GM12878 (cell line): ENCODE results near the gene VLDLR. TPM values are rescaled to one million over a fixed set of nuclear protein-coding genes. Genes with fewer than 3 reads are reported as not detected.

Experiments used
- ATAC-seq: fragments of 200-7000 bp; cut with Tn5 transposase; 3 replicates; pipeline ENCODE4 v1.9.1; 2020; ENCODE audit warnings: mild to moderate bottlenecking, moderate library complexity
- BruUV-seq: library from RNA; stranded (reverse); fragments of 400-500 nt; replicated peaks from 2 replicates; lab custom pipeline; 2021; lab: Mats Ljungman, UMichigan
- CTCF ChIA-PET: fragments of 300-600 bp; sonication (Branson Sonifier 250); formaldehyde crosslinking; extraction: SDS; loops from one replicate; lab custom pipeline; 2021; ENCODE audit warnings: inconsistent platforms; lab: Yijun Ruan, JAX
- POLR2A ChIA-PET: fragments of 350-600 bp; formaldehyde crosslinking; extraction: SDS; loops from one replicate; lab custom pipeline; 2021; ENCODE audit warnings: inconsistent platforms; lab: Charles Lee
- RAD21 ChIA-PET: fragments of 300-600 bp; sonication (Branson Sonifier 250); formaldehyde crosslinking; loops from one replicate; lab custom pipeline; 2023; ENCODE audit warnings: antibody characterized with exemption; ENCODE audit not compliant: unreplicated experiment; lab: Charles Lee
- SMC1A ChIA-PET: fragments of 300-600 bp; sonication (Branson Sonifier 250); formaldehyde crosslinking; loops from one replicate; lab custom pipeline; 2023; ENCODE audit not compliant: unreplicated experiment, uncharacterized antibody; lab: Charles Lee
- DNase-seq: peaks from one replicate; pipeline ENCODE4 v3.0.0-alpha.2; 2011; ENCODE audit warnings: low read depth, low spot score
- FAIRE-seq: peaks from 3 replicates; lab custom pipeline; 2011; peaks lifted over from hg19 to GRCh38; lab: Jason Lieb, UNC
- H2AFZ ChIP-seq: 2 replicates; pipeline ENCODE4 v1.6.0; 2011; ENCODE audit warnings: low read depth, low read length, control low read depth; ENCODE audit not compliant: control insufficient read depth
- H3K27ac ChIP-seq: 2 replicates; pipeline ENCODE4 v1.5.1; 2011; ENCODE audit warnings: control low read depth; ENCODE audit not compliant: control insufficient read depth, insufficient read depth
- H3K27me3 ChIP-seq, 2 experiments: replicated peaks in 1 of 2; 2 replicates each; pipeline versions ENCODE4 v1.6.0 to v1.6.1; 2011; ENCODE audit warnings: low read length in 1 of 2; ENCODE audit not compliant: control insufficient read depth in 2 of 2, insufficient read depth in 2 of 2
- H3K36me3 ChIP-seq, 2 experiments: 2 replicates each; pipeline ENCODE4 v1.5.1; 2011; ENCODE audit warnings: low read length in 1 of 2; ENCODE audit not compliant: control insufficient read depth in 2 of 2, insufficient read depth in 2 of 2
- H3K4me1 ChIP-seq: 2 replicates; pipeline ENCODE4 v1.6.1; 2011; ENCODE audit warnings: mild to moderate bottlenecking, low read length, moderate library complexity, mixed read lengths; ENCODE audit not compliant: control insufficient read depth, insufficient read depth
- H3K4me2 ChIP-seq: 2 replicates; pipeline ENCODE4 v1.6.0; 2011; ENCODE audit warnings: control low read depth; ENCODE audit not compliant: control insufficient read depth, insufficient read depth
- H3K4me3 ChIP-seq: fragments of 200-600 bp; sonication (generic); 2 replicates; pipeline ENCODE4 v1.5.1; 2016
- H3K79me2 ChIP-seq: 2 replicates; pipeline ENCODE4 v1.6.0; 2011; ENCODE audit warnings: low read length; ENCODE audit not compliant: control insufficient read depth, insufficient read depth
- H3K9ac ChIP-seq: 2 replicates; pipeline ENCODE4 v1.8.0; 2011; ENCODE audit warnings: low read length, control low read depth, mixed read lengths; ENCODE audit not compliant: control insufficient read depth, insufficient read depth
- H3K9me3 ChIP-seq: replicated peaks from 3 replicates; pipeline ENCODE4 v1.5.1; 2011; ENCODE audit warnings: mild to moderate bottlenecking, low read length; ENCODE audit not compliant: control insufficient read depth, insufficient read depth
- H4K20me1 ChIP-seq: 2 replicates; pipeline ENCODE4 v1.6.0; 2011; ENCODE audit not compliant: control insufficient read depth, insufficient read depth
- CBX5 ChIP-seq: sonication (generic); IDR thresholded peaks from 2 replicates; pipeline ENCODE4 v1.6.1; 2016; ENCODE audit warnings: low read depth, moderate library complexity, mild to moderate bottlenecking, inconsistent platforms
- FOS ChIP-seq: IDR thresholded peaks from 3 replicates; pipeline ENCODE4 v1.6.1; 2011; ENCODE audit warnings: borderline replicate concordance; ENCODE audit not compliant: insufficient read length; ENCODE audit errors: extremely low read depth
- GABPA ChIP-seq: IDR thresholded peaks from 2 replicates; pipeline ENCODE4 v1.6.1; 2014; ENCODE audit warnings: antibody characterized with exemption, low read depth, mild to moderate bottlenecking, inconsistent platforms
- HDGF ChIP-seq: fragments of 450-650 bp; IDR thresholded peaks from 2 replicates; pipeline ENCODE4 v1.6.1; 2016; ENCODE audit warnings: antibody characterized with exemption
- LARP7 ChIP-seq: fragments of 450-650 bp; IDR thresholded peaks from 2 replicates; pipeline ENCODE4 v1.6.1; 2017; ENCODE audit warnings: mild to moderate bottlenecking
- MTA3 ChIP-seq: IDR thresholded peaks from 2 replicates; pipeline ENCODE4 v1.6.1; 2012; ENCODE audit warnings: low read length, inconsistent platforms, borderline replicate concordance
- NBN ChIP-seq: fragments of 450-650 bp; IDR thresholded peaks from 2 replicates; pipeline ENCODE4 v1.6.1; 2016
- NRF1 ChIP-seq: conservative IDR thresholded peaks from 2 replicates; pipeline ENCODE4 v1.6.1; 2011; ENCODE audit warnings: mild to moderate bottlenecking, low read depth, low read length, improper control_type of control experiment
- RELA ChIP-seq: fragments of 450-650 bp; IDR thresholded peaks from 2 replicates; pipeline ENCODE4 v1.8.0; 2014; ENCODE audit warnings: borderline replicate concordance; ENCODE audit not compliant: partially characterized antibody
- SMAD1 ChIP-seq: fragments of 450-650 bp; IDR thresholded peaks from 2 replicates; pipeline ENCODE4 v1.6.1; 2018; ENCODE audit warnings: mild to moderate bottlenecking, low read depth; ENCODE audit not compliant: partially characterized antibody
- SMC3 ChIP-seq: IDR thresholded peaks from 2 replicates; pipeline ENCODE4 v1.6.1; 2011; ENCODE audit warnings: low read length, improper control_type of control experiment, borderline replicate concordance
- SRF ChIP-seq, 2 experiments: IDR thresholded peaks; 2 replicates each; pipeline ENCODE4 v1.6.1; 2011; ENCODE audit warnings: low read depth in 2 of 2, low read length in 2 of 2, mild to moderate bottlenecking in 1 of 2, moderate library complexity in 1 of 2
- TCF12 ChIP-seq: IDR thresholded peaks from 2 replicates; pipeline ENCODE4 v1.6.1; 2011; ENCODE audit warnings: low read depth, mild to moderate bottlenecking, low read length
- TCF3 ChIP-seq: IDR thresholded peaks from 2 replicates; pipeline ENCODE4 v1.6.1; 2012; ENCODE audit warnings: low read depth, mild to moderate bottlenecking, low read length, borderline replicate concordance; ENCODE audit not compliant: insufficient read depth
- WGBS: methylation state at CpG from one replicate; pipeline ENCODE4 v1.1.6; 2016; ENCODE audit warnings: low lambda C conversion rate; ENCODE audit not compliant: insufficient replicate concordance, insufficient coverage; ENCODE audit errors: missing lambda C conversion rate; 5-methylcytosine and 5-hydroxymethylcytosine counted together
- in situ Hi-C: fragments of 300-500 bp; cut with MboI; formaldehyde crosslinking; loops from 9 replicates; pipeline ENCODE4 v1.14.3; 2018; ENCODE audit warnings: mixed read lengths
- intact Hi-C: fragments of 100-400 bp; cut with micrococcal nuclease; formaldehyde crosslinking; loops from one replicate; pipeline ENCODE4 v1.14.2; 2022; ENCODE audit not compliant: unreplicated experiment
- polyA plus RNA-seq, 11 experiments: library from polyadenylated mRNA; depleted of rRNA in 4 of 11; unstranded in 6 of 11; stranded (reverse) in 5 of 11; fragments of >200 nt; fragmentation: Nextera tagmentation in 4 of 11; fragmentation: Illumina TruSeq in 1 of 11; extraction: Ambion mirVana in 4 of 11; extraction: Trizol in 1 of 11; gene quantifications; 1 replicate in 1 of 11; 2 replicates in 10 of 11; pipeline versions ENCODE4 v1.2.1 to v1.2.3, GENCODE V29; 2011 to 2016; ENCODE audit warnings: inconsistent platforms in 2 of 11, missing spikeins in 2 of 11, low read depth in 1 of 11
- total RNA-seq, 4 experiments: library from RNA; depleted of rRNA in 3 of 4; stranded (reverse); fragments of >200 nt in 3 of 4; fragmentation: Illumina TruSeq in 1 of 4; extraction: Trizol in 1 of 4; gene quantifications; 2 replicates each; pipeline versions ENCODE4 v1.2.1 to v1.2.3, GENCODE V29; 2013 to 2021
- TF ChIP-seq, protein P1 (sequence below): fragments of 450-650 bp; conservative IDR thresholded peaks from 2 replicates; pipeline ENCODE4 v1.6.1; 2017; ENCODE audit warnings: mild to moderate bottlenecking, moderate library complexity
- TF ChIP-seq, protein P2 (sequence below): IDR thresholded peaks from 2 replicates; pipeline ENCODE4 v1.6.1; 2012; ENCODE audit warnings: low read depth, low read length, improper control_type of control experiment
- TF ChIP-seq, protein P3 (sequence below): fragments of 150-350 bp; IDR thresholded peaks from 2 replicates; pipeline ENCODE4 v1.6.1; 2014; ENCODE audit warnings: mild to moderate bottlenecking, low read depth, low read length
- TF ChIP-seq, protein P4 (sequence below): fragments of 450-650 bp; IDR thresholded peaks from 2 replicates; pipeline ENCODE4 v1.6.1; 2018; ENCODE audit warnings: mild to moderate bottlenecking, low read depth, moderate library complexity; ENCODE audit not compliant: partially characterized antibody

VLDLR gene
- total and polyA plus RNA-seq, 10 of the 15 experiments (the other 5 are each of a cell fraction or from before 2014, with no cell fraction given): 0.14 to 5.9 (median 0.57) TPM

DNA sequence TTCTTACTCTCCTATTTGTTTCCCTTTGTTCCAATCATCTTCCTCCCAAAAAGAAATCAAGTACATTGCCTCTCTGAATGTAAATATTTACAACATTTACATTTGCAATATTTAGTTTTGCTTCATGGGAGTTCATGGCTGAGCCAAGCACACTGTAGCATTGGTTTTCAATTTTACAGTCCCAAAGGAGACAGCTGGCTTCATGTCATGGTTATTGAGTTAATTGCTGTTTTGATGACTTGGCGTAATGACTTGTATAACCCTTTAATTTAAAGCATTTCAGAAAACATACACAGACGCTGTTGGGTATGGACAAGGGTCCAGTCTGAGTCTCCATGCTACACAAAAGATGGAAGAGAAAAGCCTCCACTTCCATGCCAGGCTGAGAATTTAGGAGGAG lies 25.6 kb upstream of the VLDLR start:
- no peaks in the 10 kb centered on the region for H3K4me1 ChIP-seq
- ChIA-PET SMC1A (no interaction called here), RAD21 (interaction anchor here (0.6 kb wide), 1 partner anchor 142 kb away, joined by 4 read pairs; no protein-coding TSS in a partner anchor), POLR2A (no interaction called here), CTCF (interaction anchor here (1.1 to 1.4 kb wide), 2 partner anchors 12 to 24 kb away, joined by 3 read pairs; no protein-coding TSS in a partner anchor)
- 58% methylated on average over 2 of the region's 2 CpGs for WGBS
- H3K4me2 ChIP-seq: no peak overlapping the region
- ATAC-seq (no peak), FAIRE-seq (no peak), DNase-seq (no peak)
- H3K27me3 ChIP-seq: no peaks in the 10 kb centered on the region
- intact Hi-C loops (no loop called here), in situ Hi-C loops (no loop called here)
- H4K20me1 ChIP-seq: no peaks in the 10 kb centered on the region
- BruUV-seq: no TSS peak
- H3K9me3 ChIP-seq: peaks cover 8% of the 10 kb centered on the region
- H3K9ac ChIP-seq: no peak overlapping the region
- no peak overlapping the region for H3K4me3 ChIP-seq
- H3K36me3 ChIP-seq: no peaks in the 10 kb centered on the region
- no peak overlapping the region for H2AFZ ChIP-seq
- H3K27ac ChIP-seq: no peak overlapping the region
- H3K79me2 ChIP-seq: no peaks in the 10 kb centered on the region
- no peak for TF ChIP-seq HDGF
- TF ChIP-seq SRF (IDR thresholded peaks at IDR 0.05; ENCODE audit: low read depth in 2 of 2, low read length in 2 of 2): no peak
- TF ChIP-seq LARP7: no peak
- TF ChIP-seq, protein P1, sequence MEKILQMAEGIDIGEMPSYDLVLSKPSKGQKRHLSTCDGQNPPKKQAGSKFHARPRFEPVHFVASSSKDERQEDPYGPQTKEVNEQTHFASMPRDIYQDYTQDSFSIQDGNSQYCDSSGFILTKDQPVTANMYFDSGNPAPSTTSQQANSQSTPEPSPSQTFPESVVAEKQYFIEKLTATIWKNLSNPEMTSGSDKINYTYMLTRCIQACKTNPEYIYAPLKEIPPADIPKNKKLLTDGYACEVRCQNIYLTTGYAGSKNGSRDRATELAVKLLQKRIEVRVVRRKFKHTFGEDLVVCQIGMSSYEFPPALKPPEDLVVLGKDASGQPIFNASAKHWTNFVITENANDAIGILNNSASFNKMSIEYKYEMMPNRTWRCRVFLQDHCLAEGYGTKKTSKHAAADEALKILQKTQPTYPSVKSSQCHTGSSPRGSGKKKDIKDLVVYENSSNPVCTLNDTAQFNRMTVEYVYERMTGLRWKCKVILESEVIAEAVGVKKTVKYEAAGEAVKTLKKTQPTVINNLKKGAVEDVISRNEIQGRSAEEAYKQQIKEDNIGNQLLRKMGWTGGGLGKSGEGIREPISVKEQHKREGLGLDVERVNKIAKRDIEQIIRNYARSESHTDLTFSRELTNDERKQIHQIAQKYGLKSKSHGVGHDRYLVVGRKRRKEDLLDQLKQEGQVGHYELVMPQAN: no peak
- TF ChIP-seq NRF1: no peak
- TF ChIP-seq NBN: no peak
- TF ChIP-seq SMAD1: no peak
- no peak for TF ChIP-seq RELA
- no peak for TF ChIP-seq CBX5
- no peak for TF ChIP-seq SMC3
- TF ChIP-seq, protein P2, sequence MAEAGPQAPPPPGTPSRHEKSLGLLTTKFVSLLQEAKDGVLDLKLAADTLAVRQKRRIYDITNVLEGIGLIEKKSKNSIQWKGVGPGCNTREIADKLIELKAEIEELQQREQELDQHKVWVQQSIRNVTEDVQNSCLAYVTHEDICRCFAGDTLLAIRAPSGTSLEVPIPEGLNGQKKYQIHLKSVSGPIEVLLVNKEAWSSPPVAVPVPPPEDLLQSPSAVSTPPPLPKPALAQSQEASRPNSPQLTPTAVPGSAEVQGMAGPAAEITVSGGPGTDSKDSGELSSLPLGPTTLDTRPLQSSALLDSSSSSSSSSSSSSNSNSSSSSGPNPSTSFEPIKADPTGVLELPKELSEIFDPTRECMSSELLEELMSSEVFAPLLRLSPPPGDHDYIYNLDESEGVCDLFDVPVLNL: no peak
- TF ChIP-seq, protein P3, sequence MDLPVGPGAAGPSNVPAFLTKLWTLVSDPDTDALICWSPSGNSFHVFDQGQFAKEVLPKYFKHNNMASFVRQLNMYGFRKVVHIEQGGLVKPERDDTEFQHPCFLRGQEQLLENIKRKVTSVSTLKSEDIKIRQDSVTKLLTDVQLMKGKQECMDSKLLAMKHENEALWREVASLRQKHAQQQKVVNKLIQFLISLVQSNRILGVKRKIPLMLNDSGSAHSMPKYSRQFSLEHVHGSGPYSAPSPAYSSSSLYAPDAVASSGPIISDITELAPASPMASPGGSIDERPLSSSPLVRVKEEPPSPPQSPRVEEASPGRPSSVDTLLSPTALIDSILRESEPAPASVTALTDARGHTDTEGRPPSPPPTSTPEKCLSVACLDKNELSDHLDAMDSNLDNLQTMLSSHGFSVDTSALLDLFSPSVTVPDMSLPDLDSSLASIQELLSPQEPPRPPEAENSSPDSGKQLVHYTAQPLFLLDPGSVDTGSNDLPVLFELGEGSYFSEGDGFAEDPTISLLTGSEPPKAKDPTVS: no peak
- TF ChIP-seq FOS: no peak
- TF ChIP-seq MTA3: no peak
- TF ChIP-seq, protein P4, sequence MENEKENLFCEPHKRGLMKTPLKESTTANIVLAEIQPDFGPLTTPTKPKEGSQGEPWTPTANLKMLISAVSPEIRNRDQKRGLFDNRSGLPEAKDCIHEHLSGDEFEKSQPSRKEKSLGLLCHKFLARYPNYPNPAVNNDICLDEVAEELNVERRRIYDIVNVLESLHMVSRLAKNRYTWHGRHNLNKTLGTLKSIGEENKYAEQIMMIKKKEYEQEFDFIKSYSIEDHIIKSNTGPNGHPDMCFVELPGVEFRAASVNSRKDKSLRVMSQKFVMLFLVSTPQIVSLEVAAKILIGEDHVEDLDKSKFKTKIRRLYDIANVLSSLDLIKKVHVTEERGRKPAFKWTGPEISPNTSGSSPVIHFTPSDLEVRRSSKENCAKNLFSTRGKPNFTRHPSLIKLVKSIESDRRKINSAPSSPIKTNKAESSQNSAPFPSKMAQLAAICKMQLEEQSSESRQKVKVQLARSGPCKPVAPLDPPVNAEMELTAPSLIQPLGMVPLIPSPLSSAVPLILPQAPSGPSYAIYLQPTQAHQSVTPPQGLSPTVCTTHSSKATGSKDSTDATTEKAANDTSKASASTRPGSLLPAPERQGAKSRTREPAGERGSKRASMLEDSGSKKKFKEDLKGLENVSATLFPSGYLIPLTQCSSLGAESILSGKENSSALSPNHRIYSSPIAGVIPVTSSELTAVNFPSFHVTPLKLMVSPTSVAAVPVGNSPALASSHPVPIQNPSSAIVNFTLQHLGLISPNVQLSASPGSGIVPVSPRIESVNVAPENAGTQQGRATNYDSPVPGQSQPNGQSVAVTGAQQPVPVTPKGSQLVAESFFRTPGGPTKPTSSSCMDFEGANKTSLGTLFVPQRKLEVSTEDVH: no peak
- no peak for TF ChIP-seq TCF12
- no peak for TF ChIP-seq TCF3
- no peak for TF ChIP-seq GABPA
